ENCODE results near the gene ZNF765. TPM values are rescaled to one million over a fixed set of nuclear protein-coding genes. Genes with fewer than 3 reads are reported as not detected.

ZNF765 gene
- total RNA-seq, 1 experiment from 2014 or later = 6.7 TPM

GRCh38 chr19:53462861-53463260 is 67.9 kb downstream of the ZNF765 start:
- POLR2A ChIA-PET = no interaction called here
- Histone ChIP-seq H3K27me3 (ENCODE audit: insufficient read depth, low read length) (no peaks in the 10 kb centered on the region), H3K79me2 (ENCODE audit: insufficient read depth, low read length) (no peaks in the 10 kb centered on the region), H4K20me1 (ENCODE audit: insufficient read depth) (no peaks in the 10 kb centered on the region), H3K9ac (ENCODE audit: low read length) (no peak overlapping the region), H3K36me3 (ENCODE audit: control insufficient read depth in 1 of 2, insufficient read depth in 2 of 2, low read length in 2 of 2) (no peaks in the 10 kb centered on the region), H2AFZ (ENCODE audit: low read depth, low read length, poor library complexity, severe bottlenecking) (no peak overlapping the region), H3K4me1 (ENCODE audit: control insufficient read depth in 1 of 2, insufficient read depth in 2 of 2, low read length in 2 of 2) (no peaks in the 10 kb centered on the region), H3K27ac (ENCODE audit: low read depth, low read length) (no peak overlapping the region), H3K4me2 (ENCODE audit: low read length) (no peak overlapping the region), H3K9me3 (ENCODE audit: control insufficient read depth in 1 of 2, insufficient read depth in 1 of 2, low read depth in 1 of 2, low read length in 2 of 2) (peaks cover 5 to 7% of the 10 kb centered on the region in 2 experiments; a peak in 2 of 4 replicates), H3K9me2 (ENCODE audit: insufficient read depth) (no peaks in the 10 kb centered on the region), H3K4me3 (replicated peaks in 1 of 2; ENCODE audit: low read depth in 1 of 2, low read length in 2 of 2) (no peak overlapping the region)
- ATAC-seq (no peak), DNase-seq (ENCODE audit: low read depth, low spot score) (no peak)
- no peak for TF ChIP-seq POLR2A (IDR thresholded peaks at IDR 0.05; ENCODE audit: borderline replicate concordance, extremely low read depth, insufficient read depth, insufficient read length)
- no peak for TF ChIP-seq CEBPB (IDR thresholded peaks at IDR 0.05; ENCODE audit: low read depth)
- no peak for TF ChIP-seq ATF3 (IDR thresholded peaks at IDR 0.05)
- no peak for TF ChIP-seq SIN3A (IDR thresholded peaks at IDR 0.05; ENCODE audit: low read depth)
- TF ChIP-seq CTCF (IDR thresholded peaks at IDR 0.05 in 2 of 3, conservative IDR thresholded peaks at IDR 0.05 in 1 of 3; ENCODE audit: borderline replicate concordance in 1 of 3, insufficient read depth in 1 of 3, low read depth in 2 of 3, low read length in 2 of 3) = no peak
- no peak for TF ChIP-seq JUND (IDR thresholded peaks at IDR 0.05)
- no peak for TF ChIP-seq FOSL1 (IDR thresholded peaks at IDR 0.05; ENCODE audit: low read depth)
- no peak for TF ChIP-seq POLR2AphosphoS5 (IDR thresholded peaks at IDR 0.05; ENCODE audit: low read depth, low read length)
- TF ChIP-seq SRF (IDR thresholded peaks at IDR 0.05; ENCODE audit: low read depth) = no peak
- no peak for TF ChIP-seq ZFX (IDR thresholded peaks at IDR 0.05)
- TF ChIP-seq MAX (IDR thresholded peaks at IDR 0.05) = no peak
- no peak for TF ChIP-seq ELF1 (IDR thresholded peaks at IDR 0.05; ENCODE audit: borderline replicate concordance, low read depth)
- TF ChIP-seq EZH2 (IDR thresholded peaks at IDR 0.05) = no peak
- RAD21 ChIA-PET (ENCODE audit: low non-redundant PET in 1 of 2, low total read pairs in 2 of 2, uncharacterized antibody in 2 of 2, unreplicated experiment in 2 of 2) = no interaction called here
- intact Hi-C loops (cut with micrococcal nuclease) = no loop called here
- CTCF ChIA-PET = no interaction called here
- BruUV-seq (replicated peaks) = no TSS peak

Data from HCT116 (cell line).